OCI-LY7 (cell line): ENCODE data around the gene NKPD1. TPM values are rescaled to one million over a fixed set of nuclear protein-coding genes. Genes with fewer than 3 reads are reported as not detected.

Experiments used
- BruUV-seq: library from RNA; stranded (reverse); fragments of 400-500 nt; replicated peaks from 2 replicates; lab custom pipeline; 2021; lab: Mats Ljungman, UMichigan
- CTCF ChIA-PET: fragments of 300-600 bp; sonication (Branson Sonifier 250); formaldehyde crosslinking; loops from one replicate; lab custom pipeline; 2022; ENCODE audit warnings: antibody characterized with exemption; ENCODE audit not compliant: unreplicated experiment; lab: Charles Lee
- POLR2A ChIA-PET: fragments of 300-600 bp; sonication (Branson Sonifier 250); formaldehyde crosslinking; loops from one replicate; lab custom pipeline; 2022; ENCODE audit warnings: antibody characterized with exemption; lab: Charles Lee
- DNase-seq: peaks from one replicate; pipeline ENCODE4 v3.0.0-alpha.2; 2015; ENCODE audit warnings: low spot score
- H2AFZ ChIP-seq: fragments of 200-600 bp; sonication (generic), shearing (Covaris generic); 2 replicates; pipeline ENCODE4 v1.6.1; 2014; ENCODE audit warnings: mild to moderate bottlenecking, antibody characterized with exemption, low read length, moderate library complexity
- H3K27ac ChIP-seq: fragments of 200-600 bp; sonication (generic); 2 replicates; pipeline ENCODE4 v1.5.1; 2014; ENCODE audit warnings: mixed run types, low read depth, mild to moderate bottlenecking, moderate library complexity, low read length, inconsistent platforms; ENCODE audit not compliant: poor library complexity, severe bottlenecking
- H3K36me3 ChIP-seq: fragments of 200-600 bp; sonication (generic); 2 replicates; pipeline ENCODE4 v1.6.1; 2014; ENCODE audit warnings: mild to moderate bottlenecking, antibody characterized with exemption, low read length, moderate library complexity, mixed read lengths; ENCODE audit not compliant: insufficient read depth
- H3K4me1 ChIP-seq: fragments of 200-600 bp; sonication (generic); 2 replicates; pipeline ENCODE4 v1.5.1; 2014; ENCODE audit warnings: mild to moderate bottlenecking, low read length; ENCODE audit not compliant: insufficient read depth, poor library complexity, severe bottlenecking
- H3K4me2 ChIP-seq: fragments of 200-600 bp; sonication (generic); 2 replicates; pipeline ENCODE4 v1.6.1; 2014; ENCODE audit warnings: mild to moderate bottlenecking, low read length
- H3K4me3 ChIP-seq: fragments of 200-600 bp; sonication (generic); 2 replicates; pipeline ENCODE4 v1.5.1; 2014; ENCODE audit warnings: mild to moderate bottlenecking, low read depth, low read length; ENCODE audit not compliant: poor library complexity, severe bottlenecking
- H3K79me2 ChIP-seq: fragments of 200-600 bp; sonication (generic); 2 replicates; pipeline ENCODE4 v1.6.1; 2016; ENCODE audit warnings: low read depth, mild to moderate bottlenecking, low read length, moderate library complexity, mixed read lengths; ENCODE audit not compliant: insufficient read depth
- H3K9me2 ChIP-seq: fragments of 200-600 bp; sonication (generic); 2 replicates; pipeline ENCODE4 v1.6.1; 2016; ENCODE audit warnings: mild to moderate bottlenecking, low read length, mixed read lengths; ENCODE audit not compliant: insufficient read depth
- H3K9me3 ChIP-seq: fragments of 200-600 bp; sonication (generic); 2 replicates; pipeline ENCODE4 v1.6.1; 2014; ENCODE audit warnings: mild to moderate bottlenecking, mixed run types, low read length, mixed read lengths
- H4K20me1 ChIP-seq: fragments of 200-600 bp; sonication (generic); 2 replicates; pipeline ENCODE4 v1.6.1; 2014; ENCODE audit warnings: mild to moderate bottlenecking, antibody characterized with exemption, low read length, moderate library complexity, mixed read lengths; ENCODE audit not compliant: insufficient read depth
- CTCF ChIP-seq: fragments of 200-600 bp; sonication (generic); conservative IDR thresholded peaks from 2 replicates; pipeline ENCODE4 v1.5.1; 2014; ENCODE audit warnings: mild to moderate bottlenecking, antibody characterized with exemption, low read length, moderate library complexity, mixed read lengths
- EZH2phosphoT487 ChIP-seq: fragments of 200-600 bp; sonication (generic); IDR thresholded peaks from 2 replicates; pipeline ENCODE4 v1.6.1; 2018; ENCODE audit warnings: low read depth, borderline replicate concordance, mild to moderate bottlenecking, mixed run types, antibody characterized with exemption, low read length, moderate library complexity, mixed read lengths
- intact Hi-C: fragments of 100-400 bp; cut with micrococcal nuclease; formaldehyde crosslinking; loops from one replicate; pipeline ENCODE4 v1.10.0; 2022; ENCODE audit not compliant: unreplicated experiment
- total RNA-seq, 2 experiments: library from RNA; depleted of rRNA in 1 of 2; stranded (reverse); fragments of >200 nt in 1 of 2; shearing (Covaris generic) in 1 of 2; gene quantifications; 2 replicates each; pipeline ENCODE4 v1.2.3, GENCODE V29; 2014 to 2022

Gene NKPD1
- total RNA-seq, 2 experiments from 2014 or later = 0.50 to 1.0 TPM

GRCh38 chr19:45130888-45131615 is 29.7 kb downstream of the NKPD1 start:
- H3K4me2 ChIP-seq = peak overlapping the region; percentile 55
- BruUV-seq = no TSS peak
- no peaks in the 10 kb centered on the region for H3K9me2 ChIP-seq
- TF ChIP-seq EZH2phosphoT487 = no peak
- TF ChIP-seq CTCF = peak; percentile 82
- H4K20me1 ChIP-seq = no peaks in the 10 kb centered on the region
- no peak overlapping the region for H2AFZ ChIP-seq
- intact Hi-C loops = loop anchor here (2.0 kb wide), 1 partner anchor 38 kb away; the partner anchor contains the start of gene PPP1R37
- H3K27ac ChIP-seq = peak overlapping the region; percentile 46
- peaks cover 14% of the 10 kb centered on the region; the same call in 1 of the 2 replicates for H3K36me3 ChIP-seq
- H3K9me3 ChIP-seq = no peaks in the 10 kb centered on the region
- peak; percentile 89 for DNase-seq
- peaks cover 42% of the 10 kb centered on the region for H3K79me2 ChIP-seq
- H3K4me3 ChIP-seq = peak overlapping the region; percentile 9
- CTCF ChIA-PET = interaction anchor here (0.7 kb wide), 2 partner anchors 39 to 132 kb away, joined by 3 read pairs; partner anchors contain the start of gene PPP1R37
- POLR2A ChIA-PET = interaction anchor here (0.6 kb wide), 1 partner anchor 39 kb away, joined by 4 read pairs; no protein-coding TSS in a partner anchor
- peaks cover 76% of the 10 kb centered on the region for H3K4me1 ChIP-seq

DNA sequence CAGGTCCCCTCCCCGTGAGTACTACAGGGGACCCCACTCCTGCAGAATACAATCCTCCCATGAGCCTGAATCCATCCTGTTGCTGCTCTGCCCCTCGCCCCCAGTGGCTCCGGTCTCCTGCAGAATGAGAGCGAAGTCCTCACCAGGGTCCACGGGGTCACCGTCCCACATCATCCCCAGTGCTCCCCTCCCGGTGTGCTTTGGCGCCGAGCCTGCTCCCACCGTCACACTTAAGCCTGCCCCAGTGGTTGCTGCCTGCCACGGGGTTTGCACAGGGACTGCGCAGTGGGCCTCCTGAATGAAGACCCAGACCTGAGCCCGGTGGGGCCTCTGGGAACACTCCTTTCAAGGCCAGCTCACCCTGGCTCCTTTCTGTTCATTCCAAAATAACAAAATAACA is 30.5 kb downstream of the NKPD1 start:
- peak overlapping the region; percentile 46 for H3K27ac ChIP-seq
- no peaks in the 10 kb centered on the region for H3K9me2 ChIP-seq
- TF ChIP-seq EZH2phosphoT487 (no peak), CTCF (no peak)
- H3K4me2 ChIP-seq = peak overlapping the region; percentile 55
- ChIA-PET POLR2A (no interaction called here), CTCF (no interaction called here)
- H2AFZ ChIP-seq = no peak overlapping the region
- no peaks in the 10 kb centered on the region for H3K9me3 ChIP-seq
- peak overlapping the region; percentile 9 for H3K4me3 ChIP-seq
- no TSS peak for BruUV-seq
- peaks cover 12% of the 10 kb centered on the region; the same call in 1 of the 2 replicates for H3K36me3 ChIP-seq
- intact Hi-C loops = loop anchor here (2.0 kb wide), 1 partner anchor 37 kb away; the partner anchor contains the start of gene PPP1R37
- peaks cover 34% of the 10 kb centered on the region for H3K79me2 ChIP-seq
- peaks cover 75% of the 10 kb centered on the region for H3K4me1 ChIP-seq
- no peak for DNase-seq
- H4K20me1 ChIP-seq = no peaks in the 10 kb centered on the region

GRCh38 chr19:45128806-45129205 is 32.0 kb downstream of the NKPD1 start:
- no peak overlapping the region for H2AFZ ChIP-seq
- H3K27ac ChIP-seq = no peak overlapping the region
- no peak for DNase-seq
- ChIA-PET POLR2A (no interaction called here), CTCF (no interaction called here)
- H3K9me3 ChIP-seq = no peaks in the 10 kb centered on the region
- no peaks in the 10 kb centered on the region for H3K9me2 ChIP-seq
- TF ChIP-seq CTCF = no peak
- no peak for TF ChIP-seq EZH2phosphoT487
- no TSS peak for BruUV-seq
- peaks cover 27% of the 10 kb centered on the region for H3K79me2 ChIP-seq
- peaks cover 10% of the 10 kb centered on the region; the same call in 1 of the 2 replicates for H3K36me3 ChIP-seq
- peaks cover 3% of the 10 kb centered on the region; the same call in 1 of the 2 replicates for H4K20me1 ChIP-seq
- peaks cover 61% of the 10 kb centered on the region for H3K4me1 ChIP-seq
- intact Hi-C loops = no loop called here
- no peak overlapping the region for H3K4me3 ChIP-seq
- H3K4me2 ChIP-seq = no peak overlapping the region
